Measurements from ENCODE around the gene PRUNE2.
A peak's percentile ranks its signal among the peaks of the same experiment; 100 is the strongest.

PRUNE2 gene

DNA sequence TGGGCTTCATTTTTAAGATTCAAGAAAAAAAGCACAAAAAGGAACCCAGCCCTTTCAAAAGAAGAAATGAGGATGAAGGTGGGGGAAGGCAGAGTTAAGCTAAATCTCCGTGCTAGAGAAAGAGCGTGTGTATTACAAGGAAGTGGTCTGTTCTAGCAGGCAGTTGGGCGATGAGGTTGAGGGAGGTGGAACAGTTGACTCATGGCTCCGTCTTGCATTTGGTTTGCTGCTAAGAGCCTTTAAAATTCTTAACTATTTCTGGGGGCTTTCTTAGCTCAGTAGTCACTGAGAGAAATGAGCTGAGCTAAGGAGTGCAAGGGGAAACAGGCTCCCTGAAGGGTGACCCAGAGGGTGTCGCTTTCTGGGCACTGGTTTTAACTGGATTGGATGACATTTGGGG, 329.6 kb downstream of the PRUNE2 start:
- no peak overlapping the region for H3K4me3 ChIP-seq (replicated peaks; ENCODE audit: low read depth, low read length)
- peak; percentile 44 for DNase-seq (ENCODE audit: extremely low read depth, low read depth)
- TF ChIP-seq CTCF (IDR thresholded peaks at IDR 0.05; ENCODE audit: low read depth, low read length, missing control alignments), result no peak

GRCh38 chr9:76575761-76576160, 330.2 kb downstream of the PRUNE2 start:
- H3K4me3 ChIP-seq (replicated peaks; ENCODE audit: low read depth, low read length), result no peak overlapping the region
- no peak for TF ChIP-seq CTCF (IDR thresholded peaks at IDR 0.05; ENCODE audit: low read depth, low read length, missing control alignments)
- no peak for DNase-seq (ENCODE audit: extremely low read depth, low read depth)

DNA sequence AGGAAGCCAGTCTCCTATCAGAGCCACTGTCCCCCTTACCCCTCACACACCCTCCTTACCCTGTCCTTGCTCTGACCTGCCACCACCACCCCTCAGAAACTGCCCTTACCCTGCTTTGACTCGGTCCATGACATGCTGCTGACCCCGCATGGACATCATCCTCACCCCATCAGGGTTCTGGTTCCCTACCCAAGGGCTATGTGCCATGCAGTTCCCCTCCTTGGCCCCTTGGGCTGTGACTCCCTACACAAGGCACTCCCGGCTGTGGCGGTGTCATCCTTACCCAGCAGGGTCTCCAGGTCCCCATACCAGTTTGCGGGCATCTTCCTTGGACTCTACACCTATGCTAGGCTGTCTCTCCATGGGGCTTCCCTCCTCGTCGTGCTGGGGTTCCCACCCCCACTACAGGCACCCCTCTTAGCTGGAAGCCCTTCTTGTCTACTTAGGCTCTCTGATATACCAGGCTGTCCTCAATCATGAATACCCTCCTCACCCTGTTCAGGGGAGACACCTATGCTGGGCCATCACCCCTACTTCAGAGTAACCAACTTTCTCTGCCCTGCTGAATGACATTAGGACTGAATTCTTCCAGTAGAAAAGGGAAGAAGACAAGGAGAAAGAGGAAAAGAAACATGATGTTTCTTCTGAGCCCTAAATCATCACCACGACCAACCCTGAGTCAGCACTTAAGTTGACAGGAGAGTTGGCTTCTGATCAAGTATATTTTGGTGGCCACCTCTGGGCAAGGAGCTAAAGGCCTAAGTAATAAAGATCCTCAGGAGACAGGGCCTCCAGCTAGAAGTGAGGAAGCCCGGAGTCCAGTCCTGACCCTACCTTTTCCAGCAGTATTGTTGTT, 331.8 kb downstream of the PRUNE2 start:
- TF ChIP-seq CTCF (IDR thresholded peaks at IDR 0.05; ENCODE audit: low read depth, low read length, missing control alignments), result no peak
- no peak for DNase-seq (ENCODE audit: extremely low read depth, low read depth)
- H3K4me3 ChIP-seq (replicated peaks; ENCODE audit: low read depth, low read length), result no peak overlapping the region

GRCh38 chr9:76573408-76573807, 332.5 kb downstream of the PRUNE2 start:
- DNase-seq (ENCODE audit: extremely low read depth, low read depth), result no peak
- no peak overlapping the region for H3K4me3 ChIP-seq (replicated peaks; ENCODE audit: low read depth, low read length)
- no peak for TF ChIP-seq CTCF (IDR thresholded peaks at IDR 0.05; ENCODE audit: low read depth, low read length, missing control alignments)

- no peak overlapping the region for H3K4me3 ChIP-seq (replicated peaks; ENCODE audit: low read depth, low read length)
- TF ChIP-seq CTCF (IDR thresholded peaks at IDR 0.05; ENCODE audit: low read depth, low read length, missing control alignments), result no peak
- no peak for DNase-seq (ENCODE audit: extremely low read depth, low read depth)
Observed at GRCh38 chr9:76572151-76572550, 333.8 kb downstream of the PRUNE2 start.

DNA sequence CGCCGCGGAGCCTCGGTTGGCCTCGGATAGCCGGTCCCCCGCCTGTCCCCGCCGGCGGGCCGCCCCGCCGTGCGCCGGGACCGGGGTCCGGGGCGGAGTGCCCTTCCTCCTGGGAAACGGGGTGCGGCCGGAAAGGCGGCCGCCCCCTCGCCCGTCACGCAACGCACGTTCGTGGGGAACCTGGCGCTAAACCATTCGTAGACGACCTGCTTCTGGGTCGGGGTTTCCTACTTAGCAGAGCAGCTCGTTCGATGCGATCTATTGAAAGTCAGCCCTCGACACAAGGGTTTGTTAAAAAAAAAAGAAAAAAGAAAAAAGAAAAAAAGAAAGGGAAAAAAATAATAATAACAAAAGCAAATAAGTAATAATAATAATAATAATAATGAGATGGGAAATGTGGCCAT, 334.2 kb downstream of the PRUNE2 start:
- H3K4me3 ChIP-seq (replicated peaks; ENCODE audit: low read depth, low read length), result peak overlapping the region; percentile 28
- no peak for TF ChIP-seq CTCF (IDR thresholded peaks at IDR 0.05; ENCODE audit: low read depth, low read length, missing control alignments)
- no peak for DNase-seq (ENCODE audit: extremely low read depth, low read depth)

Measured in HFF-Myc (cell line).